T-helper 1 cell treated with Interleukin-12 subunit alpha and Interleukin-12 subunit beta and Interleukin-4 antibody, amounts not matched to agents 30 ng/mL and 1 ng/mL, for 36 hours (primary cell): ENCODE data around the gene GUCY2D. TPM values are rescaled to one million over a fixed set of nuclear protein-coding genes. Genes with fewer than 3 reads are reported as not detected.

ENCODE experiments used
- intact Hi-C: fragments of 100-400 bp; cut with micrococcal nuclease; formaldehyde crosslinking; loops from one replicate; pipeline ENCODE4 v1.15.1; 2024
- total RNA-seq: library from RNA; stranded (reverse); gene quantifications from 2 replicates; pipeline ENCODE4 v1.2.3, GENCODE V29; 2022

The GUCY2D gene
- total RNA-seq, 1 donor from 2014 or later, result not detected

DNA sequence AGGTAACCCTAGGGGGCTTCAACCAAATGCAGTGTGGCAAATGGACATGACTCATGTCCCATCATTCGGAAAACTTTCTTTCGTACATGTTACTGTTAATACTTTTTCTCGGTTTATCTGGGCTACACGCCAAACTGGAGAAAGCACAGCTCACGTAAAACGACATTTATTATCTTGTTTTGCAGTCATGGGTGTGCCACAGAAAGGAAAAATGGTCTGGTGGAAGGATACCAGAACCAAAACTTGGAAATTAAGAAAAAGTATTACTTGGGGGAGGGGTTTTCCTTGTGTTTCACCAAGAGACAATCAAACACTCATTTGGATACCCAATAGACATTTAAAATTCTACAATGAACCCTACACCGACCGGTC, 60.0 kb downstream of the GUCY2D start:
- intact Hi-C loops, result loop anchor here (5.0 kb wide), 1 partner anchor 685 kb away; no protein-coding TSS in a partner anchor

GRCh38 chr17:8062807-8063483, 60.5 kb downstream of the GUCY2D start:
- intact Hi-C loops, result loop anchor here (5.0 kb wide), 1 partner anchor 684 kb away; no protein-coding TSS in a partner anchor

GRCh38 chr17:8063761-8064534, 61.5 kb downstream of the GUCY2D start:
- intact Hi-C loops, result loop anchor here (5.0 kb wide), 1 partner anchor 683 kb away; no protein-coding TSS in a partner anchor

DNA sequence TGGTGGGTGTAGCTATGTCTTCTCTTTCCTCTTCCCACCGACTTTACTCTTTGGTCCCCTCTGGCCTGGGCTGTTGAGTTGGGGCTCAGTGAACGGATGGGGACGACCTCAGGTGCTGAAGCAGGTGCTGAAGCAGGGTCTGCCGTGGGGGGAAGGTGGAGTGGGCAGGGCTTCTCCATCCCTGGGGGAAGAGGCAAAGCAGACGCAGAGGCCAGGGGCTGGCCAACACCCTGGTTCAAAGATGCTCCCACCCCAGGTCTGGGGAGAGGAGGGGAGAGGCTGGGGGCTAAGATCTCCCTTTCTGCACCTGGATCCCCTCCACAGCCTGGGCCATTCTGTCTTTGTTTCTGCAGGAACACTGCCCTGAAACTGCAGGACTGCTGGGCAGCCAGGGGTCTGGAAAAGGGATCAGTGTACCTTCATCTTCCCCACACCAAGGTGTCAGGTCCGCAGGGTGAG, 62.2 kb downstream of the GUCY2D start:
- intact Hi-C loops, result loop anchor here (5.0 kb wide), 1 partner anchor 683 kb away; no protein-coding TSS in a partner anchor

- intact Hi-C loops, result no loop called here
Measured at GRCh38 chr17:8066841-8067775, 64.7 kb downstream of the GUCY2D start.

GRCh38 chr17:8067806-8068205, 65.4 kb downstream of the GUCY2D start:
- intact Hi-C loops, result no loop called here

DNA sequence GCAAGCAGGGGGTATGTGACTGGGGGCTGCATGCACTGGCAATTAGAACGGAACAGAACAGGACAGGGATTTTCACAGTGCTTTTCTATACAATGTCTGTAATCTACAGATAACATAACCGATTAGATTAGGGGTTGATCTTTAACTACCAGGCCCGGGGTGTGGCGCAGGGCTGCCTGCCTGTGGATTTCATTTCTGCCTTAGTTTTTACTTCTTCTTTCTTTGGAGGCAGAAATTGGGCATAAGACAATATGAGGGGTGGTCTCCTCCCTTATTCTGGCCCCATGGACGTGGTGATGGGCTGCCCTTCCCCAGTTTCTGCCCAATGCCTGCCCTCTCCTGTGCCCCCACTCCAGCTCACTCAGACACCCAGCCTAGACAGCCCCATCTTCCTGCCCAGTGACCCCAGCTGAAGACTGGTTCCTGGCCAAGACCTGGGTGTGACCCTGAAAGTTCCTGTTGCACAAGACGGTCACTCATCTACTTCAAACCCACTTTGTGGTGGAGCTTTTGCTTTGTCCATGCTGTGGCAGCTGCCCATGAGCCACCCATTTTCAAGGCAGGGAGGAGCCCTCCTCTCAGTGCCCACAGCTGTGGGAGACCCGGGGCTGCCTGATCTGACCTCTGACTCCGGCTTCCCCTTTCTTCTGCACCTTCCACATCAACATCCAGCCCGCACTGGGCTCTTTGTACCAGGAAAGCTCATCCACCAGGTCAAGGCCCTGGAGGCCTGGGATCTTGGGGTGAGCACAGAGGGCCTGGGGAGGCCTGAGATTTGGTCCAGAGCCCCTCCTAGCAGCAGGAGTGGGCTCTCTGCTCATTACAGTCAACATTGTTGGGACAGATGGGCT, 66.5 kb downstream of the GUCY2D start:
- intact Hi-C loops, result no loop called here

- intact Hi-C loops, result no loop called here
Measured at GRCh38 chr17:8069587-8069860, 67.1 kb downstream of the GUCY2D start.

Other genes starting within 250 kb of the GUCY2D start
- gene KDM6B, start 168.4 kb upstream of the GUCY2D start, total RNA-seq, result 35.5 and 39.7 TPM in 2 replicates
- 1.6 TPM in 2 replicates for gene TMEM88, start 147.5 kb upstream of the GUCY2D start, total RNA-seq
- 51.5 and 59.9 TPM in 2 replicates for gene NAA38, start 145.1 kb upstream of the GUCY2D start, total RNA-seq
- 7.0 and 7.9 TPM in 2 replicates for gene CYB5D1, start 144.6 kb upstream of the GUCY2D start, total RNA-seq
- 142 and 145 TPM in 2 replicates for gene CHD3, start 113.8 kb upstream of the GUCY2D start, total RNA-seq
- 2.9 and 3.9 TPM in 2 replicates for gene RNF227, start 86.3 kb upstream of the GUCY2D start, total RNA-seq
- gene KCNAB3, start 72.8 kb upstream of the GUCY2D start, total RNA-seq, result 9.1 and 9.8 TPM in 2 replicates
- gene TRAPPC1, start 70.7 kb upstream of the GUCY2D start, total RNA-seq, result 194 and 203 TPM in 2 replicates
- 40.5 and 47.0 TPM in 2 replicates for gene CNTROB, start 70.4 kb upstream of the GUCY2D start, total RNA-seq
- not detected in 2 replicates for gene ALOX15B, start 36.4 kb downstream of the GUCY2D start, total RNA-seq
- gene ALOX12B, start 85.1 kb downstream of the GUCY2D start, total RNA-seq, result 0.29 TPM in 1 of 2 replicates, not detected in the other
- gene ALOXE3, start 115.9 kb downstream of the GUCY2D start, total RNA-seq, result not detected in 2 replicates
- gene HES7, start 121.5 kb downstream of the GUCY2D start, total RNA-seq, result 0.12 and 1.2 TPM in 2 replicates
- gene PER1, start 149.8 kb downstream of the GUCY2D start, total RNA-seq, result 33.5 and 34.8 TPM in 2 replicates
- gene VAMP2, start 160.3 kb downstream of the GUCY2D start, total RNA-seq, result 80.1 and 84.3 TPM in 2 replicates
- gene TMEM107, start 173.8 kb downstream of the GUCY2D start, total RNA-seq, result 22.9 and 26.9 TPM in 2 replicates
- 12.9 and 13.0 TPM in 2 replicates for gene BORCS6, start 187.6 kb downstream of the GUCY2D start, total RNA-seq
- gene AURKB, start 208.0 kb downstream of the GUCY2D start, total RNA-seq, result 105 and 110 TPM in 2 replicates
- 92.3 and 99.2 TPM in 2 replicates for gene CTC1, start 245.4 kb downstream of the GUCY2D start, total RNA-seq
- gene PFAS, start 246.7 kb downstream of the GUCY2D start, total RNA-seq, result 74.6 and 75.3 TPM in 2 replicates